Measurements from ENCODE around the gene MCM8.

The MCM8 gene

DNA sequence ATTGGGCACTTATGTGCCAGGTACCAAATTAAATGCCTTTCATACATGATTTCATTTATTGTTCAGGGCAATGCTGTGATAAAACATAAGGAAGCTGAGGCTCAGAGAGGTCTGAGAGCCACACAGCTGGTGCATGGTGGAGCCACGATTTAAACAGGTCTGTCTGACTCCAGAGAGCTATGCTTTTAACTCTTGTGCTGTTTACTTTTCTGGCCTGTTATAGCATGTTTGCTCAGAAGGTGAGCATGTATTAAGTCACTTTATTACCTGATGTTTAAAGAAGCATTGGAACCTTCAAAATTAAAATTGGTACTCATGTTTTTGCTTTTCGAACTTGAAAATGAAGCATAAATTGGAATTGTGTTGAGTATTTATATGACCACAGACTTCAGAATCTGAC is 26.8 kb downstream of the MCM8 start:
- no peak for DNase-seq (ENCODE audit: low read depth in 1 of 2, low spot score in 1 of 2)
- no peak for TF ChIP-seq POLR2AphosphoS5 (IDR thresholded peaks at IDR 0.05; ENCODE audit: low read depth)
- no peak for TF ChIP-seq SPI1 (IDR thresholded peaks at IDR 0.05; ENCODE audit: borderline replicate concordance, low read depth)
- TF ChIP-seq, protein P1, sequence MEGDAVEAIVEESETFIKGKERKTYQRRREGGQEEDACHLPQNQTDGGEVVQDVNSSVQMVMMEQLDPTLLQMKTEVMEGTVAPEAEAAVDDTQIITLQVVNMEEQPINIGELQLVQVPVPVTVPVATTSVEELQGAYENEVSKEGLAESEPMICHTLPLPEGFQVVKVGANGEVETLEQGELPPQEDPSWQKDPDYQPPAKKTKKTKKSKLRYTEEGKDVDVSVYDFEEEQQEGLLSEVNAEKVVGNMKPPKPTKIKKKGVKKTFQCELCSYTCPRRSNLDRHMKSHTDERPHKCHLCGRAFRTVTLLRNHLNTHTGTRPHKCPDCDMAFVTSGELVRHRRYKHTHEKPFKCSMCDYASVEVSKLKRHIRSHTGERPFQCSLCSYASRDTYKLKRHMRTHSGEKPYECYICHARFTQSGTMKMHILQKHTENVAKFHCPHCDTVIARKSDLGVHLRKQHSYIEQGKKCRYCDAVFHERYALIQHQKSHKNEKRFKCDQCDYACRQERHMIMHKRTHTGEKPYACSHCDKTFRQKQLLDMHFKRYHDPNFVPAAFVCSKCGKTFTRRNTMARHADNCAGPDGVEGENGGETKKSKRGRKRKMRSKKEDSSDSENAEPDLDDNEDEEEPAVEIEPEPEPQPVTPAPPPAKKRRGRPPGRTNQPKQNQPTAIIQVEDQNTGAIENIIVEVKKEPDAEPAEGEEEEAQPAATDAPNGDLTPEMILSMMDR (IDR thresholded peaks at IDR 0.05; ENCODE audit: insufficient read depth, low read length) = no peak
- no peak for TF ChIP-seq GABPA (IDR thresholded peaks at IDR 0.05; ENCODE audit: low read depth)
- TF ChIP-seq, protein P2, sequence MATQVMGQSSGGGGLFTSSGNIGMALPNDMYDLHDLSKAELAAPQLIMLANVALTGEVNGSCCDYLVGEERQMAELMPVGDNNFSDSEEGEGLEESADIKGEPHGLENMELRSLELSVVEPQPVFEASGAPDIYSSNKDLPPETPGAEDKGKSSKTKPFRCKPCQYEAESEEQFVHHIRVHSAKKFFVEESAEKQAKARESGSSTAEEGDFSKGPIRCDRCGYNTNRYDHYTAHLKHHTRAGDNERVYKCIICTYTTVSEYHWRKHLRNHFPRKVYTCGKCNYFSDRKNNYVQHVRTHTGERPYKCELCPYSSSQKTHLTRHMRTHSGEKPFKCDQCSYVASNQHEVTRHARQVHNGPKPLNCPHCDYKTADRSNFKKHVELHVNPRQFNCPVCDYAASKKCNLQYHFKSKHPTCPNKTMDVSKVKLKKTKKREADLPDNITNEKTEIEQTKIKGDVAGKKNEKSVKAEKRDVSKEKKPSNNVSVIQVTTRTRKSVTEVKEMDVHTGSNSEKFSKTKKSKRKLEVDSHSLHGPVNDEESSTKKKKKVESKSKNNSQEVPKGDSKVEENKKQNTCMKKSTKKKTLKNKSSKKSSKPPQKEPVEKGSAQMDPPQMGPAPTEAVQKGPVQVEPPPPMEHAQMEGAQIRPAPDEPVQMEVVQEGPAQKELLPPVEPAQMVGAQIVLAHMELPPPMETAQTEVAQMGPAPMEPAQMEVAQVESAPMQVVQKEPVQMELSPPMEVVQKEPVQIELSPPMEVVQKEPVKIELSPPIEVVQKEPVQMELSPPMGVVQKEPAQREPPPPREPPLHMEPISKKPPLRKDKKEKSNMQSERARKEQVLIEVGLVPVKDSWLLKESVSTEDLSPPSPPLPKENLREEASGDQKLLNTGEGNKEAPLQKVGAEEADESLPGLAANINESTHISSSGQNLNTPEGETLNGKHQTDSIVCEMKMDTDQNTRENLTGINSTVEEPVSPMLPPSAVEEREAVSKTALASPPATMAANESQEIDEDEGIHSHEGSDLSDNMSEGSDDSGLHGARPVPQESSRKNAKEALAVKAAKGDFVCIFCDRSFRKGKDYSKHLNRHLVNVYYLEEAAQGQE (IDR thresholded peaks at IDR 0.05; ENCODE audit: insufficient replicate concordance, low read depth) = no peak
- Histone ChIP-seq H3K27ac (replicated peaks) (no peak overlapping the region), H3K4me3 (replicated peaks; ENCODE audit: insufficient read depth, low read length) (no peak overlapping the region), H3K27me3 (ENCODE audit: insufficient read depth, poor library complexity, severe bottlenecking) (no peaks in the 10 kb centered on the region)

DNA sequence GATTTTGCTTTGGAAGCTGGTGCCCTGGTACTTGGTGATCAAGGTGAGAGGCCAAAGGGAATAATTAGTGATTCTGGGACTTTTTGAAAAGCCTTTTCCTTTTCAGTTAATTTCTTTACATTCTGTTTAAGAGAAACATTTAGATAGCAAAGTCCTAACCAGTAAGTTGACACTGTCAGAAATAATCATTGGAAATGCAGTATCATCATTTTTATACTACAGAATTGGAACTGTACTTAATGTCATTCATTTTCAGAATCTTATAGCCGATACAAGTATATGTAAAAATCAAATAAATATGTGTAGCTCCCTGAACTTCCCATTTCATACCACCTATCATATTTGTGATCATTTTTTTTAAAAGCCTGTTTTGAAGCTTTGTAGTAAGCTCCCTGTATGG is 27.5 kb downstream of the MCM8 start:
- Histone ChIP-seq H3K27me3 (ENCODE audit: insufficient read depth, poor library complexity, severe bottlenecking) (no peaks in the 10 kb centered on the region), H3K4me3 (replicated peaks; ENCODE audit: insufficient read depth, low read length) (no peak overlapping the region), H3K27ac (replicated peaks) (no peak overlapping the region)
- no peak for DNase-seq (ENCODE audit: low read depth in 1 of 2, low spot score in 1 of 2)
- TF ChIP-seq GABPA (IDR thresholded peaks at IDR 0.05; ENCODE audit: low read depth) (no peak), SPI1 (IDR thresholded peaks at IDR 0.05; ENCODE audit: borderline replicate concordance, low read depth) (no peak), POLR2AphosphoS5 (IDR thresholded peaks at IDR 0.05; ENCODE audit: low read depth) (no peak)
- TF ChIP-seq, protein P1 (IDR thresholded peaks at IDR 0.05; ENCODE audit: insufficient read depth, low read length) = no peak
- TF ChIP-seq, protein P2 (IDR thresholded peaks at IDR 0.05; ENCODE audit: insufficient replicate concordance, low read depth) = no peak

DNA sequence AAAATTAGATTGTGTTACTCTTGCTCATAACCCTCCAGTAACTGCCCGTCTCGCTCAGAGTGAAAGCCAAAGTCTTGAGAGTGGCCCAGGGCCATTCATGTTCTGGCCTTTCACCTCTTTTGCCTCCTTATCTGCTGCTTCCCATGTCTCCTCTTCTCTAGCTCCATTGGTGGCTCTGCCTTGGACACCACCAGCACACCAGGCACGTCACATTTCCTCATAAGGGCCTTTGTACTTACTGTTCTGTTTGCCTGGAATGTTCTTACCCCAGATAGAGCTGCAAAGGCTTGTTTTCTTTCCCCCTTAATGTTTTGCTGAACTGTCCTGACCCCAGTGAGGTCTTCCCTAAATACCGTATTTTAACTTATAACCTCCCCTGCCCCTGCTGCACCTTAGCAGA is 29.3 kb downstream of the MCM8 start:
- no peak overlapping the region for H3K4me3 ChIP-seq (replicated peaks; ENCODE audit: insufficient read depth, low read length)
- DNase-seq (ENCODE audit: low read depth in 1 of 2, low spot score in 1 of 2) = no peak
- no peak overlapping the region for H3K27ac ChIP-seq (replicated peaks)
- no peaks in the 10 kb centered on the region for H3K27me3 ChIP-seq (ENCODE audit: insufficient read depth, poor library complexity, severe bottlenecking)
- TF ChIP-seq, protein P2 (IDR thresholded peaks at IDR 0.05; ENCODE audit: insufficient replicate concordance, low read depth) = no peak
- TF ChIP-seq SPI1 (IDR thresholded peaks at IDR 0.05; ENCODE audit: borderline replicate concordance, low read depth) (no peak), GABPA (IDR thresholded peaks at IDR 0.05; ENCODE audit: low read depth) (no peak), POLR2AphosphoS5 (IDR thresholded peaks at IDR 0.05; ENCODE audit: low read depth) (no peak)
- TF ChIP-seq, protein P1 (IDR thresholded peaks at IDR 0.05; ENCODE audit: insufficient read depth, low read length) = no peak

All from HL-60 (cell line).